H1 (cell line): ENCODE results near the gene CKAP5.

ENCODE experiments used
- BACH1 ChIP-seq: IDR thresholded peaks from 2 replicates; pipeline ENCODE4 v1.6.1; 2012; ENCODE audit warnings: low read length, improper control_type of control experiment
- BRCA1 ChIP-seq: IDR thresholded peaks from 2 replicates; pipeline ENCODE4 v1.6.1; 2012; ENCODE audit warnings: low read depth, low read length, improper control_type of control experiment
- CHD1 ChIP-seq: IDR thresholded peaks from 2 replicates; pipeline ENCODE4 v1.6.1; 2012; ENCODE audit warnings: low read depth, low read length, improper control_type of control experiment
- CTCF ChIP-seq, 3 experiments: IDR thresholded peaks; 1 replicate in 2 of 3; 2 replicates in 1 of 3; pipeline versions ENCODE4 v1.5.1 to v1.6.1; 2011; ENCODE audit warnings: low read length in 3 of 3, mild to moderate bottlenecking in 3 of 3, inconsistent platforms in 2 of 3, low read depth in 1 of 3, moderate library complexity in 1 of 3; ENCODE audit not compliant: insufficient read depth in 1 of 3; ENCODE audit errors: control extremely low read depth in 1 of 3
- EGR1 ChIP-seq: IDR thresholded peaks from 2 replicates; pipeline ENCODE4 v1.6.1; 2011; ENCODE audit warnings: low read depth, low read length, borderline replicate concordance
- EZH2 ChIP-seq: fragments of 200-600 bp; sonication (generic); IDR thresholded peaks from 2 replicates; pipeline ENCODE4 v1.7.1; 2012; ENCODE audit warnings: low read depth, mild to moderate bottlenecking, moderate library complexity, low read length, inconsistent platforms; ENCODE audit not compliant: severe bottlenecking
- POLR2A ChIP-seq, 2 experiments: IDR thresholded peaks; 1 replicate in 1 of 2; 2 replicates in 1 of 2; pipeline ENCODE4 v1.6.1; 2011; ENCODE audit warnings: low read depth in 2 of 2, low read length in 2 of 2, mild to moderate bottlenecking in 2 of 2; ENCODE audit errors: control extremely low read depth in 1 of 2
- POLR2AphosphoS5 ChIP-seq: IDR thresholded peaks from 2 replicates; pipeline ENCODE4 v1.6.1; 2011; ENCODE audit warnings: low read depth, low read length
- RAD21 ChIP-seq, 2 experiments: IDR thresholded peaks in 1 of 2; conservative IDR thresholded peaks in 1 of 2; 2 replicates each; pipeline ENCODE4 v1.6.1; 2011; ENCODE audit warnings: low read depth in 2 of 2, low read length in 2 of 2, improper control_type of control experiment in 1 of 2, inconsistent platforms in 1 of 2, mild to moderate bottlenecking in 1 of 2, moderate library complexity in 1 of 2
- RXRA ChIP-seq: IDR thresholded peaks from 2 replicates; pipeline ENCODE4 v1.6.1; 2011; ENCODE audit warnings: low read depth, mild to moderate bottlenecking, low read length, moderate library complexity; ENCODE audit not compliant: insufficient read depth
- TAF1 ChIP-seq: IDR thresholded peaks from 2 replicates; pipeline ENCODE4 v1.6.1; 2011; ENCODE audit warnings: mild to moderate bottlenecking, low read depth, low read length
- YY1 ChIP-seq: IDR thresholded peaks from 2 replicates; pipeline ENCODE4 v1.6.1; 2011; ENCODE audit warnings: low read depth, mild to moderate bottlenecking, low read length

GRCh38 chr11:46745995-46746394 is 100.1 kb downstream of the CKAP5 start:
- TF ChIP-seq YY1 (no peak), CTCF (IDR thresholded peaks at IDR 0.05; ENCODE audit: control extremely low read depth in 1 of 3, insufficient read depth in 1 of 3, low read depth in 1 of 3, low read length in 3 of 3) (no peak), BRCA1 (no peak), BACH1 (no peak), EGR1 (no peak), RXRA (no peak), POLR2AphosphoS5 (no peak), EZH2 (no peak), TAF1 (no peak), CHD1 (no peak), POLR2A (IDR thresholded peaks at IDR 0.05; ENCODE audit: control extremely low read depth in 1 of 2, low read depth in 2 of 2, low read length in 2 of 2) (no peak), RAD21 (IDR thresholded peaks at IDR 0.05 in 1 of 2, conservative IDR thresholded peaks at IDR 0.05 in 1 of 2; ENCODE audit: low read depth in 2 of 2, low read length in 2 of 2) (no peak)
